NCI-H2196 treated with DMSO at 0.1 percent for 48 hours (cell line): ENCODE measurements around the gene POU2AF2.

Source experiments
- DNase-seq: peaks from one replicate; lab custom pipeline; 2025; ENCODE audit not compliant: unreplicated experiment; lab: John Stamatoyannopoulos, UW

POU2AF2 gene

DNA sequence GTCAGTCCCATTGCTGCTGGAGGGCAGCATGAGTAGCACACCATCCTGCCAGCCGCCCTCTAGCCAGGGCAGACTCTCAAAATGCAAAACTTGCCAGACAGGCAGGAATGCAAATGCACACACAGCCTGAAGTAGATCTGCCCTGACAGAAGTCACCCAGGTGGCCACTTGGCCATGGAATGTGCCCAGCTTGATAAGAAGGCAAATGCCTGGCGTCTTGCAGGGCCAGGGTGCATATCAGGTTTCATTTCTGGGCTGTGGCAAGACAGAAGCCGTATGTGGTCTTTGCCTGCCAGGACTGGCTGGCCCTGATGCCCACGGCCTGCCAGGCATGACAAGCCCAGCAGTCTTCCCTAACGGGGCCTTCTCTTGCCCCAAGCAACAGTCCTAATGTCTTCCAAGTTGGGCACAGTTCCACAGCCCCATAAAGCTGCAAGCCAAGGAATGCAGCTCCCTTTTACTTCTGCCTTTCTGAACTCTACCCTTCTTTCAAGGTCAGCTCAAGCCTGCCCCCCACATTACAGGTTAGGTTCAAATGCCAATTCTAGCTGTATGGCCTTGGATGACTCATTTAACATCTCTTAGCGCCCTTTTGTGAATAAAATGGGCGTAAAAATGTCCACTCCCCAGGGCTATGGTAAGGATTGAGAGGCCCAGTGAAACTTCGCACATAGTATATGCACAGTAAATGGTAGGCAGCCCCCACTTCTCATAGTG, 82.5 kb downstream of the POU2AF2 start:
- DNase-seq: peak; percentile 42

DNA sequence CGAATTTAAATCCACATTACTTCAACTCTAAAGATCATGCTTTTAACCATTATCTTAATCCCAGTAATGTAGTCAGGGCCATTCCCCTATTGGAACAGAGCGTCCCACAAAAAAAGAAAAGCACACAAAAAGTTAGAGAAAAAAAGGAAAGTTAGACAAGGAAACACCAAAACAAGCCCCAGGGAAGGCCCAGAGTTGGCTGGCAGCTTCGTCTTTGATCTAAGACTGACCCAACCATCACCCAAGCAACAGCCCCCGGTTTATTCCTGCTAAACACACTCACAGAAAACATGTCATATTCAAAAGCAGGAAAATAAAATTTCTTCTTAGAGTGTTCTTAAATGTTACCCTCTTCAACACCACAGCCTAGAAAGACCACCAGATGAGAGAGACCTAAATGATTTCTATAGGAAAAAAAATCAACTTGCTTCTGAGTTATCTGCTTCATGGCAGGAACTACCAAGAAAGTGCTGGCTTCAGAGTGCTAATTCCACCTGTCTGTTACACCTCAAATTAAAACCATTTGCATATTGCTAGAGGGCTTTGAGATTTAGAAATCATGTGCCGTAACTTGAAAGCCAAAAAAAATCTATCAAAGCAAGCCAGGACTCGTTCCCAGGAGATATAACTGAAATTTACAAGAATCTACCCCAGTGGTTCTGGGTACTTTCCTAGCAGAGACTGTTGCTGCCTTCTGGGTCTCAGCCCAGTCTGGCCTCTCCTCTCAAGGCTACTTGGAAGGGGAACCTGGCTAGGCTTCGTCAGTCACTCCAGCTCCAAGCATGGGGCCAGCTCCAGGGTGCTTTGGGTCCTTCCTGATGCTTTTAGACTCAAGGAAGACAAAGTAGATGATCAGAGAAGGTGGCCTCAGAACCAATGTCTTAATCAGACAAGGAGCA, 84.0 kb downstream of the POU2AF2 start:
- no peak for DNase-seq

DNA sequence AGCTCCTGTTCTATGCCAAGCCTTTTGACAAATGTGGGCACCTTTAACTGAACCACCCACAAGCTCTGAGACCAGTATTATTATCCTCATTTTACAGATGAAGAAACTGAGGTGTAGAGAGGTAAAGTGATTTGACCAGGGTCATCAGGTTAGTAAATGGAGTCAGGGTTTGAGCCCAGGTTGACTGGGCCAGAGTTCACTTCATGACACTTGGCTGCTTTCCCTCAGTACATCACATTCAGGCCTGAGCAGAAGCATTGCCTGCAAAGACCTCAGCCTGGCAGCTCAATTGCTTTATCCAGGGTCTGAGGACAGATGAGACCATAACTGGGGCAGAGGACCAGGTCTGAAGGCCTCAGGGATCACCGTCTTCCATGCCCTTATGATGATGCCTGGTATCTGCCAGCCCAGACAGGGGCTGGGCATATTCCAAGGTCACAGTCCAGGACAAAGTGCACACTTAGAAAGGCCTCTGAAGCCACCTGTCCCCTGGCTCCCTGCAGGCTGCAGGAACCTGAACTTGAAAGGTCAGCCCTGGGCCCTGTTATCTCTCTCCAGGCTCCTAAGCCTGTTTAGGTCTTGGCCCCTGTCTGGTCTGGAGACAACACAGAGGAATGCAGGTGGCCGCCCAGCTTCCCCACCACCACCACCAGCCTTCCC, 84.8 kb downstream of the POU2AF2 start:
- no peak for DNase-seq

DNA sequence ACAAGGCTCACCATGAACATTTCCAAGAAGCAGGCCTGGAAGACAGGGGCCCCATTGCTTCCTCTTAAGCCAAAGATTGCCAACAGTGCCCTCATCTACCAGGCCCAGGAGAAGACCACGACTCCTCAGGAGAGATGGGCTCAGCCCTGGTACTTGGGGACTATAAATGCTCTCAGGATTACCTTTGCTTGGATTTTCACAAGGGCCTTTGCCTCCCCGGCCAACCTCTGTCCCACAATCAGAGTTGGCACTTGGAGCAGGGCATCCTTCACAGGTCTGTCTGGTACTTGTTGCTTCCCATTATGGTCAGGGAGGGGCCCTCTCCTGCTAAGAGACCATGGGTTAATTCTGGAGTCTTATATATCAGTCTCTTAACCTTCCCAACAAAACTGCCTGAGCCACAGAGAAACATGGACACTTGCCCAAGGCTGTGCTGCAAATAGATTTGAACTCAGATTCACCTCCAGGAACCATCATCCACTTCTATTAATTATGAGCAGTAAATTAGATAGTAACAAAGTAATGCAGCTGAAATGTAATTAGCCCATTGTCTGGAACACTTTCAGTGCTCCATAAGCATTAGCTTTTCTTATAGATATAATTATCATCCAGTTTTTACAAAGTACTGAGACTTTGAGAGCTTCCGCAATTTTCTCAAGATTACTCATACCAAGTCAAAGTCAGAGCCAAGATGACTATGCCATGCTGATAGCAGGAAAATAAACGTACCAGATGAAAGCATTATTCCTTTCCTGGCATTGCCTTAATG, 86.4 kb downstream of the POU2AF2 start:
- DNase-seq: no peak

DNA sequence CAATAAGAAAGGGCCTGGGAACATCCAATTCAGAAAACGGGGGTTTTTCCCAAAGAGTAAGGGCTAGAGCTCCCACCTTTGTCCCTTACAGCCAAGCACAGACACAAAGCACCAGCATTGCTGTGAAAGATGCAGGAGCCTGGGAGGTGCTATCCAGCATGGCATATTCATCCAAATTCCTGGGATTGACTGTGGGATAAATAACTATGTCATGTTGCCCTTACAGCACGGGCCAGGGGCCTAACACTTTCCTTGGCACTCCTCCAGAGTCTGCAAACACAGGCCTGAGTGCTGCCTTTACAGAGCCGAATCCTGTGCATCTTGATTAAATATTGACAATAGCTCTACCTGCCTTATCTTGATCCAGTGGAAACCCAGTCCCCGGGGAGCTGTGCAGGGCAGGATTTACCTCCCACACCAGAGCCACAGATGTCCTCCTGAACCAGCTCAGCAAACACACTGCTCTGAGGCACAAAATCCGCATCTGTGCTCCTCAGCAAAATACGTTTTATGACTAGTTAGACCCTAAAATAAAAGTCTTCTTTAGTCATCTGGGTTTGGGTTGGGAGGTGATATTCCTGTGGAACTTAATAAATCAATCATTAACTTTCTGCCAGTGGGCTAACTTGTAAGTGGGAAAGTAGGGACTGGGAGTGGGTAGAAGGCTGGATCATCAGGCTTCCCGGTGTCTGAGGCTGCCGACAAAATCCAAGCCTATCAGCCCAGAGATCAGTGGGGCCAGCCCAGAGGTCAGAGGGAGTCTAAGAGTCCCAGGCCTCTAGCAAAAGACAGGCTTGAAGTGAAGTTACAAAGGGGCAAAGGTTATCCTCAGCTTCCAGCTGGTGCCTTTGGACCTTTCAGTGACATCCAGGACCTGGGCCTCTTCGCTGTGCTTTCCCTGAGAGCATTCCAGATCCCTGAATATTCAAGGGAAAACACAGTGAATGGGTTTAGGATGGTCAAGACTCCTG, 89.3 kb downstream of the POU2AF2 start:
- DNase-seq: peak; percentile 75

DNA sequence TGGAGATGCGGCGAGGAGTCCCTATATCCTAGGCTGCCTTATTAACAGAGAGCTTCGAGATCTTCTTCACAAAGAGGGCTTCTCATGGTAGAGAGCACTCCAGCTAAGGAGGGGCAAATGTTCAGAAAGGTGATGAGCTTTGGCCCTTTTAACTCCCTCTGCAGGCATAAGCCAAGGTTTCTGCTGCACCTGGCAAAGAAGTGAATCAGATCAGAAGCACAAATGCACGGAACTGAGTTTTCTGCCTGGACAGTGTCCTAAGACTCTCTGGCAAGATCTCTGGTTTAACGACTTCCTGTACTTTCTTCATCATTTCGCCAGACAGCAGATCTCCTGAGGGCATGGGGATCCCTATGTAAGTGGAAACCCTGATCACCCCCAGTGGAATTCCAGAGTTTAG, 90.0 kb downstream of the POU2AF2 start:
- no peak for DNase-seq
